ENCODE data around the gene SLC12A8.

DNA sequence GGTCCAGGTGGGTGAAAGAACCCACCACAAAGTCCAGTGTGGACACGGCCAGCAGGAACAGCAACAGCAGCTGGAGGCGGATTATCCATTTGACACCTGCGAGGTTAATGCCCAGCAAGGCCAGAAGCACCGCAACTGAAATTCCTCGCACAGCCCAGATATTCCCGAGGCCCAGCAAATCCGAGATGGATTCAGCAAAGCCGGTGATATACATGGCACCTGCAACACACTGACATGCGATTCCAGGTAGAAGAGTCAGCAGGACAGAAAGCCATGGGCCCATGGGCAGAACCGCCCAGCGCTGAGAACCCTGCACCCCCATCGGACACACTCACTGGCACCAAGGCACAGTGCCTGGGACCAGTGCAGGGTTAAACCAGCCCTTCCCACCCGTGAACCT, 34.8 kb downstream of the SLC12A8 start:
- TF ChIP-seq, protein P1, sequence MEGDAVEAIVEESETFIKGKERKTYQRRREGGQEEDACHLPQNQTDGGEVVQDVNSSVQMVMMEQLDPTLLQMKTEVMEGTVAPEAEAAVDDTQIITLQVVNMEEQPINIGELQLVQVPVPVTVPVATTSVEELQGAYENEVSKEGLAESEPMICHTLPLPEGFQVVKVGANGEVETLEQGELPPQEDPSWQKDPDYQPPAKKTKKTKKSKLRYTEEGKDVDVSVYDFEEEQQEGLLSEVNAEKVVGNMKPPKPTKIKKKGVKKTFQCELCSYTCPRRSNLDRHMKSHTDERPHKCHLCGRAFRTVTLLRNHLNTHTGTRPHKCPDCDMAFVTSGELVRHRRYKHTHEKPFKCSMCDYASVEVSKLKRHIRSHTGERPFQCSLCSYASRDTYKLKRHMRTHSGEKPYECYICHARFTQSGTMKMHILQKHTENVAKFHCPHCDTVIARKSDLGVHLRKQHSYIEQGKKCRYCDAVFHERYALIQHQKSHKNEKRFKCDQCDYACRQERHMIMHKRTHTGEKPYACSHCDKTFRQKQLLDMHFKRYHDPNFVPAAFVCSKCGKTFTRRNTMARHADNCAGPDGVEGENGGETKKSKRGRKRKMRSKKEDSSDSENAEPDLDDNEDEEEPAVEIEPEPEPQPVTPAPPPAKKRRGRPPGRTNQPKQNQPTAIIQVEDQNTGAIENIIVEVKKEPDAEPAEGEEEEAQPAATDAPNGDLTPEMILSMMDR (conservative IDR thresholded peaks at IDR 0.05; ENCODE audit: low read length): no peak
- no peak for TF ChIP-seq EZH2phosphoT487 (IDR thresholded peaks at IDR 0.05; ENCODE audit: borderline replicate concordance)

Data from Loucy (cell line).